ENCODE data around the gene SPRY4.
"Not testable (repeated sequence)": the region's sequence is repeated elsewhere in the genome, so short reads cannot be mapped to it uniquely, and the experiment has no call there.

The SPRY4 gene

GRCh38 chr5:142358648-142359047 is 33.8 kb upstream of the SPRY4 start:
- no peaks in the 10 kb centered on the region for H3K9me3 ChIP-seq (ENCODE audit: low read depth, low read length)
- H3K27ac ChIP-seq: no peak overlapping the region
- no peak for DNase-seq (ENCODE audit: low read depth, low spot score)
- no peaks in the 10 kb centered on the region for H3K36me3 ChIP-seq (ENCODE audit: insufficient read depth, low read length)
- no peak overlapping the region for H3K9ac ChIP-seq (ENCODE audit: insufficient read length)
- no peak overlapping the region for H3K4me3 ChIP-seq
- TF ChIP-seq FOXP2 (optimal IDR thresholded peaks at IDR 0.05; ENCODE audit: control extremely low read depth, extremely low read length, insufficient read depth) (no peak), POLR2AphosphoS5 (IDR thresholded peaks at IDR 0.05; ENCODE audit: borderline replicate concordance, low read depth, low read length) (no peak), EZH2 (IDR thresholded peaks at IDR 0.05) (no peak)

DNA sequence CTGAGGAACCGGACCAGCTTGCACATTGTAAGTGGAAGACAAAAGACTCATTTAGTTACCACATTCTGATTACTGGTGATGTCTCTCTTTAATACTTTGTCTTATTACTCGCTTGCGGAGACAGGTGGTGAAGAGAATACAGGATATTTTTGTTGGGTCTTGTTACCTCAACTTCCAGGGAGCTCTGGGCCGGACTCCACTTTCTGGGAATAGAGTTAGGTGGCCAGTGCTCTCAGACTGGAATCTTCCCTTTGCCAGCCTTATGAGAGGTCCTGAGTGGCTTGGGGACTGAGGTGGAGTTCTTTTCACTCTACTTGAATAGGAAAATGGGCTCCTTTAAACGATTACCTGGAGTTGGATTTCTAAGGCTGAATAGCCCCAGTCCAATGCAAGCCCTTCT is 33.3 kb upstream of the SPRY4 start:
- Histone ChIP-seq H3K9ac (ENCODE audit: insufficient read length) (no peak overlapping the region), H3K27ac (no peak overlapping the region), H3K4me3 (no peak overlapping the region), H3K9me3 (ENCODE audit: low read depth, low read length) (no peaks in the 10 kb centered on the region), H3K36me3 (ENCODE audit: insufficient read depth, low read length) (no peaks in the 10 kb centered on the region)
- DNase-seq (ENCODE audit: low read depth, low spot score): no peak
- TF ChIP-seq POLR2AphosphoS5 (IDR thresholded peaks at IDR 0.05; ENCODE audit: borderline replicate concordance, low read depth, low read length) (no peak), EZH2 (IDR thresholded peaks at IDR 0.05) (no peak), FOXP2 (optimal IDR thresholded peaks at IDR 0.05; ENCODE audit: control extremely low read depth, extremely low read length, insufficient read depth) (no peak)

DNA sequence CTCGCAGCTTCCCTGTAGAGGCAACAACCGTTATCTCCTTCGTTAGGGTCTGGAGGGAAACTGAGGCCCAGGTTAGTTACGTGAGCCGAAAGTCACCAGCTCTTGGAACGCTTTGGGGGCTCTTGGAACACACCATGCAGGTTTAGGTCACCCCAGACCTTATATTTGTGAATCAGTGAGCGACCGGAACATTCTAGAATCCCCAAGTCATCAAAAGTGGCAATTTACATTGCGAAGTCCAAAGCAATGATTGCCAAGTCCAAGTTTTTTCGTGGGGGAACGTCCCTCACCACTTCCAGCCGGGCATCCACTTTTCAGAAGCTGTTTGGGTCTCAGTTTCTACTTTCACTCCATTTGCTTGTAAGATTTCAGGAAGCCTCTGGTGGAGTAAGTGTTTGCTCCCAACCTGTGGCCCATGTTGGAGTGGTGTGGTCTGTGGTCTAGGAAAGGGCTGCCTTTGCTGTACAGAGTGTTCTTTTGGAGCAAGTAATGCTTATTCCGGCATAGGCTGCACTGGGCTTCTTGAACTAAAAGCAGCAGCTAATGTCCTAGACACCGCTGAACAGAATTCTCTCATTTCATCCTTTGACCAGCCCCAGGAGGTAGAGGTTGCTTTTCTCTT is 32.8 kb upstream of the SPRY4 start:
- TF ChIP-seq EZH2 (IDR thresholded peaks at IDR 0.05): no peak
- no peak for TF ChIP-seq POLR2AphosphoS5 (IDR thresholded peaks at IDR 0.05; ENCODE audit: borderline replicate concordance, low read depth, low read length)
- no peak for TF ChIP-seq FOXP2 (optimal IDR thresholded peaks at IDR 0.05; ENCODE audit: control extremely low read depth, extremely low read length, insufficient read depth)
- 0 out of 2 replicates have a peak overlapping the region, but pooled peaks have one; percentile 28 for H3K27ac ChIP-seq
- H3K4me3 ChIP-seq: peak overlapping the region; percentile 83
- H3K9me3 ChIP-seq (ENCODE audit: low read depth, low read length): no peaks in the 10 kb centered on the region
- DNase-seq (ENCODE audit: low read depth, low spot score): no peak
- H3K36me3 ChIP-seq (ENCODE audit: insufficient read depth, low read length): no peaks in the 10 kb centered on the region
- H3K9ac ChIP-seq (ENCODE audit: insufficient read length): no peak overlapping the region

GRCh38 chr5:142356716-142357468 is 32.1 kb upstream of the SPRY4 start:
- peak; percentile 75 for DNase-seq (ENCODE audit: low read depth, low spot score)
- Histone ChIP-seq H3K36me3 (ENCODE audit: insufficient read depth, low read length) (no peaks in the 10 kb centered on the region), H3K4me3 (peak overlapping the region; percentile 83), H3K9me3 (ENCODE audit: low read depth, low read length) (no peaks in the 10 kb centered on the region), H3K9ac (ENCODE audit: insufficient read length) (peak overlapping the region; percentile 61), H3K27ac (peak overlapping the region; percentile 96)
- TF ChIP-seq POLR2AphosphoS5 (IDR thresholded peaks at IDR 0.05; ENCODE audit: borderline replicate concordance, low read depth, low read length) (peak; percentile 62; the same call in 1 of the 2 replicates), FOXP2 (optimal IDR thresholded peaks at IDR 0.05; ENCODE audit: control extremely low read depth, extremely low read length, insufficient read depth) (no peak), EZH2 (IDR thresholded peaks at IDR 0.05) (no peak)

DNA sequence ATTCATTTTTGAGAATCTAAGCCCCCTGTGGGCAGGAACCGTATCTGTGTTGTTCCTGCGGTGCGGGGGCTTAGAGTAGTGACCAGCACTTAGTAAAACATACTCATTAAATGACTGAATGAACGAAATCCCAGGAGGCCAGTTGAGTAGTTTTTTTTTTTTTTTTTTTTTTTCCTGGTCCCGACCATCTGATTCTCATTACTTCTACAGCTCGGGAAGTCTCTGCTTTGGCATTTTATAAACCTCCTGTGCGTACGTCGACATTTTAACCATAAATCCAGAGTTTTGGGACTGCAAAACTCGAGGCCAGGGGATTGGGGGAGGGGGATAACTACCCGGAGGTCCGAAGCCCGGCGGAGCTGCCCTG is 31.5 kb upstream of the SPRY4 start:
- H3K27ac ChIP-seq: peak overlapping the region; percentile 96
- H3K4me3 ChIP-seq: peak overlapping the region; percentile 83

DNA sequence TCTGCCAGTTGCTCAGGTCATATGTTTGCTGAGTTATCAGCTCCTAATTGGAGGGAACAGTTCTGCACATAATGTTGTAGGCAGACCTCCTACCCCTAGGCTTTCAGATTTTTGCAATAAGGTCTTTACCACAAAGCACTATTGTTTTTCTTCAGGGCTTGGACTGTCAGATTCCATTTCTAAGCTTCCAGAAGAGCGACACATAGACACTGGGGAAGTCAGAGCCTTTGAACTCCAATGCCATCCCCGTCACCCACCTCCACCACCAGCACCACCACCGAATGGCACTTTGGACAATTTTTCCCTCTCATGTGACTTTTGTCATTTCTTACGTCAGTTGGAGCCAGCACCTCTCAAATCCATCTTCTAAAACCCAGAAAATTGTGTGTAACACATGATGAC is 28.3 kb upstream of the SPRY4 start:
- no peak for DNase-seq (ENCODE audit: low read depth, low spot score)
- TF ChIP-seq POLR2AphosphoS5 (IDR thresholded peaks at IDR 0.05; ENCODE audit: borderline replicate concordance, low read depth, low read length): no peak
- Histone ChIP-seq H3K9me3 (ENCODE audit: low read depth, low read length) (no peaks in the 10 kb centered on the region), H3K4me3 (no peak overlapping the region), H3K27ac (no peak overlapping the region), H3K36me3 (ENCODE audit: insufficient read depth, low read length) (no peaks in the 10 kb centered on the region), H3K9ac (ENCODE audit: insufficient read length) (no peak overlapping the region)

More for the DNA sequence above, 31.5 kb upstream of the SPRY4 start:
- peak; percentile 63 for DNase-seq (ENCODE audit: low read depth, low spot score)
- no peaks in the 10 kb centered on the region for H3K36me3 ChIP-seq (ENCODE audit: insufficient read depth, low read length)
- H3K9ac ChIP-seq (ENCODE audit: insufficient read length): peak overlapping the region; percentile 61
- no peak for TF ChIP-seq FOXP2 (optimal IDR thresholded peaks at IDR 0.05; ENCODE audit: control extremely low read depth, extremely low read length, insufficient read depth)
- no peak for TF ChIP-seq POLR2AphosphoS5 (IDR thresholded peaks at IDR 0.05; ENCODE audit: borderline replicate concordance, low read depth, low read length)
- no peak for TF ChIP-seq EZH2 (IDR thresholded peaks at IDR 0.05)
- no peaks in the 10 kb centered on the region for H3K9me3 ChIP-seq (ENCODE audit: low read depth, low read length)

GRCh38 chr5:142350021-142350420 is 25.2 kb upstream of the SPRY4 start:
- no peak overlapping the region for H3K4me3 ChIP-seq
- no peak for TF ChIP-seq FOXP2 (optimal IDR thresholded peaks at IDR 0.05; ENCODE audit: control extremely low read depth, extremely low read length, insufficient read depth)
- no peak for TF ChIP-seq EZH2 (IDR thresholded peaks at IDR 0.05)
- H3K9ac ChIP-seq (ENCODE audit: insufficient read length): no peak overlapping the region
- DNase-seq (ENCODE audit: low read depth, low spot score): no peak
- no peaks in the 10 kb centered on the region for H3K9me3 ChIP-seq (ENCODE audit: low read depth, low read length)
- no peaks in the 10 kb centered on the region for H3K36me3 ChIP-seq (ENCODE audit: insufficient read depth, low read length)
- no peak overlapping the region for H3K27ac ChIP-seq

GRCh38 chr5:142346706-142347105 is 21.9 kb upstream of the SPRY4 start:
- Histone ChIP-seq H3K9me3 (ENCODE audit: low read depth, low read length) (no peaks in the 10 kb centered on the region), H3K36me3 (ENCODE audit: insufficient read depth, low read length) (no peaks in the 10 kb centered on the region), H3K9ac (ENCODE audit: insufficient read length) (no peak overlapping the region), H3K27ac (no peak overlapping the region), H3K4me3 (no peak overlapping the region)
- TF ChIP-seq POLR2AphosphoS5 (IDR thresholded peaks at IDR 0.05; ENCODE audit: borderline replicate concordance, low read depth, low read length): no peak
- TF ChIP-seq EZH2 (IDR thresholded peaks at IDR 0.05): no peak
- TF ChIP-seq FOXP2 (optimal IDR thresholded peaks at IDR 0.05; ENCODE audit: control extremely low read depth, extremely low read length, insufficient read depth): no peak
- DNase-seq (ENCODE audit: low read depth, low spot score): no peak

DNA sequence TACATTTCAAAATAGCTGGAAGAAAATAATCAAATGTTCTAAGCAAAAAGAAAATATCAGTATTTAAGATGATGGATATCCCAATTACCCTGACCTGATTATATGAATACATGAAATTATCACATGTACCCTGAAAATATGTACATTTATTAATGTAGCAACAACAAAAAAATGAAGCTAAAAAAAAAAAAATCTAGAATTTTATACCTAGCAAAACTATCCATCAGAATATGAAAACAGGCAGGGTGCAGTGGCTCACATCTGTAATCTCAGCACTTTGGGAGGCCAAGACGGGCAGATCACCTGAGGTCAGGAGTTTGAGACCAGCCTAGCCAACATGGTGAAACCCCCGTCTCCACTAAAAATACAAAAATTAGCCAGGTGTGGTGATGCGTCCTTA is 20.1 kb upstream of the SPRY4 start:
- H3K27ac ChIP-seq; H3K36me3 ChIP-seq (ENCODE audit: insufficient read depth, low read length); DNase-seq (ENCODE audit: low read depth, low spot score); H3K9me3 ChIP-seq (ENCODE audit: low read depth, low read length); H3K4me3 ChIP-seq; H3K9ac ChIP-seq (ENCODE audit: insufficient read length): not testable (repeated sequence)

All from SK-N-MC (cell line).